Endothelial cell of umbilical vein (primary cell): ENCODE data around the gene PRMT7. TPM values are rescaled to one million over a fixed set of nuclear protein-coding genes. Genes with fewer than 3 reads are reported as not detected.

ENCODE experiments used
- BruUV-seq: library from RNA; stranded (reverse); fragments of 400-500 nt; replicated peaks from 2 replicates; lab custom pipeline; 2021; lab: Mats Ljungman, UMichigan
- CTCF ChIA-PET: fragments of 300-600, 350-600 bp; sonication (Branson Sonifier 250); formaldehyde crosslinking; loops from one replicate; lab custom pipeline; 2021; ENCODE audit warnings: antibody characterized with exemption, inconsistent platforms; lab: Charles Lee
- POLR2A ChIA-PET: fragments of 300-600, 350-600 bp; sonication (Branson Sonifier 250); formaldehyde crosslinking; loops from one replicate; lab custom pipeline; 2021; ENCODE audit warnings: antibody characterized with exemption, inconsistent platforms; lab: Charles Lee
- DNase-seq: peaks from one replicate; pipeline ENCODE4 v3.0.0-alpha.2; 2011; ENCODE audit warnings: low read depth, low spot score
- FAIRE-seq: peaks from 2 replicates; lab custom pipeline; 2011; peaks lifted over from hg19 to GRCh38; lab: Jason Lieb, UNC
- H2AFZ ChIP-seq: 2 replicates; pipeline ENCODE4 v1.6.0; 2012; ENCODE audit warnings: low read depth, low read length, control low read depth, inconsistent platforms
- H3K27ac ChIP-seq: 2 replicates; pipeline ENCODE4 v1.5.1; 2011; ENCODE audit warnings: low read depth, mild to moderate bottlenecking, control low read depth, low read length, moderate library complexity; ENCODE audit not compliant: insufficient read depth
- H3K27me3 ChIP-seq, 2 experiments: 2 replicates each; pipeline versions ENCODE4 v1.6.0 to v1.6.1; 2011; ENCODE audit warnings: low read length in 2 of 2, mixed read lengths in 1 of 2; ENCODE audit not compliant: control insufficient read depth in 2 of 2, insufficient read depth in 2 of 2
- H3K36me3 ChIP-seq, 2 experiments: 2 replicates in 1 of 2; 3 replicates in 1 of 2; pipeline ENCODE4 v1.5.1; 2011; ENCODE audit warnings: low read length in 2 of 2, mild to moderate bottlenecking in 1 of 2, moderate library complexity in 1 of 2; ENCODE audit not compliant: control insufficient read depth in 2 of 2, insufficient read depth in 2 of 2; ENCODE audit errors: extremely low read depth in 1 of 2
- H3K4me1 ChIP-seq: 3 replicates; pipeline ENCODE4 v1.5.1; 2011; ENCODE audit warnings: mild to moderate bottlenecking, low read length; ENCODE audit not compliant: control insufficient read depth, insufficient read depth; ENCODE audit errors: extremely low read depth
- H3K4me2 ChIP-seq: 2 replicates; pipeline ENCODE4 v1.6.1; 2011; ENCODE audit warnings: low read length, control low read depth, mixed read lengths; ENCODE audit not compliant: insufficient read depth
- H3K4me3 ChIP-seq, 3 experiments: fragments of 200-600 bp in 1 of 3; sonication (generic), shearing (Covaris generic) in 1 of 3; replicated peaks in 1 of 3; 2 replicates each; pipeline ENCODE4 v1.5.1; 2011 to 2016; ENCODE audit warnings: control low read depth in 3 of 3, low read length in 3 of 3, mild to moderate bottlenecking in 2 of 3, inconsistent platforms in 1 of 3, low read depth in 1 of 3, moderate library complexity in 1 of 3; ENCODE audit not compliant: insufficient read depth in 1 of 3
- H3K79me2 ChIP-seq: 2 replicates; pipeline ENCODE4 v1.6.0; 2012; ENCODE audit warnings: low read length, inconsistent platforms; ENCODE audit not compliant: control insufficient read depth, insufficient read depth
- H3K9ac ChIP-seq: replicated peaks from 2 replicates; pipeline ENCODE3; 2011; ENCODE audit warnings: low read length, control low read depth; ENCODE audit not compliant: insufficient read depth; ENCODE audit errors: extremely low read depth
- H3K9me1 ChIP-seq: replicated peaks from 3 replicates; pipeline ENCODE4 v1.6.0; 2011; ENCODE audit warnings: mild to moderate bottlenecking, low read length; ENCODE audit not compliant: control insufficient read depth, insufficient read depth; ENCODE audit errors: extremely low read depth
- H3K9me3 ChIP-seq: replicated peaks from 2 replicates; pipeline ENCODE4 v1.5.1; 2012; ENCODE audit warnings: low read length, inconsistent platforms; ENCODE audit not compliant: control insufficient read depth, insufficient read depth
- H4K20me1 ChIP-seq: replicated peaks from 2 replicates; pipeline ENCODE3; 2011; ENCODE audit warnings: mild to moderate bottlenecking, low read length; ENCODE audit not compliant: control insufficient read depth, insufficient read depth; ENCODE audit errors: extremely low read depth
- EZH2 ChIP-seq: IDR thresholded peaks from 2 replicates; pipeline ENCODE4 v1.6.1; 2012; ENCODE audit warnings: borderline replicate concordance, low read depth, mild to moderate bottlenecking, moderate library complexity, low read length, inconsistent platforms; ENCODE audit not compliant: severe bottlenecking
- FOS ChIP-seq: IDR thresholded peaks from 2 replicates; pipeline ENCODE4 v1.6.1; 2011; ENCODE audit warnings: mild to moderate bottlenecking, low read length, moderate library complexity, borderline replicate concordance; ENCODE audit not compliant: insufficient read depth
- GATA2 ChIP-seq: IDR thresholded peaks from 2 replicates; pipeline ENCODE4 v1.7.0; 2011; ENCODE audit warnings: low read depth, mild to moderate bottlenecking, moderate library complexity, mixed read lengths, low read length; ENCODE audit not compliant: insufficient read length, insufficient read depth
- JUN ChIP-seq: IDR thresholded peaks from 2 replicates; pipeline ENCODE4 v1.6.1; 2011; ENCODE audit warnings: borderline replicate concordance, low read depth; ENCODE audit not compliant: insufficient read length, insufficient read depth
- MYC ChIP-seq: IDR thresholded peaks from one replicate; pipeline ENCODE4 v1.6.1; 2011; ENCODE audit warnings: mild to moderate bottlenecking, low read depth, low read length
- POLR2A ChIP-seq: IDR thresholded peaks from 2 replicates; pipeline ENCODE4 v1.6.1; 2012; ENCODE audit warnings: low read depth, mild to moderate bottlenecking, control low read depth, low read length
- POLR2AphosphoS5 ChIP-seq: IDR thresholded peaks from 2 replicates; pipeline ENCODE4 v1.6.1; 2012; ENCODE audit warnings: low read depth, mild to moderate bottlenecking, control low read depth, low read length, moderate library complexity; ENCODE audit not compliant: insufficient read depth
- dilution Hi-C: fragments of 300-500 bp; cut with MboI; formaldehyde crosslinking; loops from one replicate; pipeline ENCODE4 v1.15.0; 2019; ENCODE audit warnings: low sequenced_read_pairs; ENCODE audit not compliant: extremely low pct_ligation_motif_present
- intact Hi-C: fragments of 100-400 bp; cut with micrococcal nuclease; formaldehyde crosslinking; loops from one replicate; pipeline ENCODE4 v1.10.0; 2022
- polyA plus RNA-seq, 4 experiments: library from polyadenylated mRNA; depleted of rRNA in 3 of 4; stranded (reverse) in 3 of 4; unstranded in 1 of 4; fragments of >200 nt; gene quantifications; 2 replicates each; pipeline versions ENCODE4 v1.2.1 to v1.2.3, GENCODE V29; 2011 to 2012; ENCODE audit warnings: missing spikeins in 1 of 4
- total RNA-seq: library from RNA; stranded (reverse); gene quantifications from 2 replicates; pipeline ENCODE4 v1.2.3, GENCODE V29; 2021
- TF ChIP-seq, protein P1 (sequence below): IDR thresholded peaks from 2 replicates; pipeline ENCODE4 v1.6.1; 2011; ENCODE audit not compliant: insufficient read depth, insufficient read length
- TF ChIP-seq, protein P2 (sequence below), 2 donors: IDR thresholded peaks; 1 replicate in 1 of 2; 2 replicates in 1 of 2; pipeline ENCODE4 v1.5.1; 2011; ENCODE audit warnings: low read length in 2 of 2, mild to moderate bottlenecking in 2 of 2, moderate library complexity in 2 of 2, control low read depth in 1 of 2, inconsistent platforms in 1 of 2, low read depth in 1 of 2; ENCODE audit not compliant: insufficient read depth in 1 of 2; ENCODE audit errors: extremely low read depth in 1 of 2

Gene PRMT7
- total and polyA plus RNA-seq, 2 donors (not counting 3 experiments of a cell fraction or from before 2014, with no cell fraction given): 43.4 to 57.9 TPM

- Histone ChIP-seq H3K27ac (no peak overlapping the region), H3K9me3 (no peaks in the 10 kb centered on the region), H3K36me3 (peaks cover 0 to 26% of the 10 kb centered on the region in 2 experiments), H3K4me2 (no peak overlapping the region), H3K4me3 (no peak overlapping the region), H3K27me3 (no peaks in the 10 kb centered on the region), H3K79me2 (peaks cover 67% of the 10 kb centered on the region), H3K4me1 (no peaks in the 10 kb centered on the region), H3K9me1 (no peaks in the 10 kb centered on the region), H2AFZ (no peak overlapping the region), H4K20me1 (no peaks in the 10 kb centered on the region), H3K9ac (no peak overlapping the region)
- ChIA-PET CTCF (interaction anchor here (1.3 to 4.0 kb wide), 2 partner anchors 11 to 13 kb away, joined by 5 to 27 read pairs; partner anchors contain the start of gene SLC7A6), POLR2A (no interaction called here)
- intact Hi-C loops: no loop called here
- dilution Hi-C loops: no loop called here
- no TSS peak for BruUV-seq
- TF ChIP-seq, protein P1, sequence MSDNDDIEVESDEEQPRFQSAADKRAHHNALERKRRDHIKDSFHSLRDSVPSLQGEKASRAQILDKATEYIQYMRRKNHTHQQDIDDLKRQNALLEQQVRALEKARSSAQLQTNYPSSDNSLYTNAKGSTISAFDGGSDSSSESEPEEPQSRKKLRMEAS: no peak
- no peak for TF ChIP-seq EZH2
- no peak for TF ChIP-seq POLR2AphosphoS5
- no peak for TF ChIP-seq GATA2
- no peak for TF ChIP-seq POLR2A
- no peak for TF ChIP-seq JUN
- TF ChIP-seq MYC: no peak
- no peak for TF ChIP-seq FOS
- TF ChIP-seq, protein P2, sequence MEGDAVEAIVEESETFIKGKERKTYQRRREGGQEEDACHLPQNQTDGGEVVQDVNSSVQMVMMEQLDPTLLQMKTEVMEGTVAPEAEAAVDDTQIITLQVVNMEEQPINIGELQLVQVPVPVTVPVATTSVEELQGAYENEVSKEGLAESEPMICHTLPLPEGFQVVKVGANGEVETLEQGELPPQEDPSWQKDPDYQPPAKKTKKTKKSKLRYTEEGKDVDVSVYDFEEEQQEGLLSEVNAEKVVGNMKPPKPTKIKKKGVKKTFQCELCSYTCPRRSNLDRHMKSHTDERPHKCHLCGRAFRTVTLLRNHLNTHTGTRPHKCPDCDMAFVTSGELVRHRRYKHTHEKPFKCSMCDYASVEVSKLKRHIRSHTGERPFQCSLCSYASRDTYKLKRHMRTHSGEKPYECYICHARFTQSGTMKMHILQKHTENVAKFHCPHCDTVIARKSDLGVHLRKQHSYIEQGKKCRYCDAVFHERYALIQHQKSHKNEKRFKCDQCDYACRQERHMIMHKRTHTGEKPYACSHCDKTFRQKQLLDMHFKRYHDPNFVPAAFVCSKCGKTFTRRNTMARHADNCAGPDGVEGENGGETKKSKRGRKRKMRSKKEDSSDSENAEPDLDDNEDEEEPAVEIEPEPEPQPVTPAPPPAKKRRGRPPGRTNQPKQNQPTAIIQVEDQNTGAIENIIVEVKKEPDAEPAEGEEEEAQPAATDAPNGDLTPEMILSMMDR (IDR thresholded peaks at IDR 0.05; ENCODE audit: extremely low read depth in 1 of 2, insufficient read depth in 1 of 2, low read depth in 1 of 2, low read length in 2 of 2): no peak
- no peak for FAIRE-seq
- no peak for DNase-seq
These were observed 36.9 kb upstream of the PRMT7 start for GRCh38 chr16:68273896-68274295.
